Iris pigment epithelial cell (primary cell): Measurements from ENCODE around the gene SPDYE4.
"Not testable (repeated sequence)": the region's sequence is repeated elsewhere in the genome, so short reads cannot be mapped to it uniquely, and the experiment has no call there.

Experiments
- DNase-seq: peaks from one replicate; pipeline ENCODE4 v3.0.0-alpha.2; 2011; ENCODE audit warnings: low read depth

The SPDYE4 gene

GRCh38 chr17:8758137-8758596 is at the start of gene SPDYE4:
SPDYE4 (minus strand) TSS chr17:8758546; CDS start chr17:8758382, 164 bp downstream.
- no peak for DNase-seq

DNA sequence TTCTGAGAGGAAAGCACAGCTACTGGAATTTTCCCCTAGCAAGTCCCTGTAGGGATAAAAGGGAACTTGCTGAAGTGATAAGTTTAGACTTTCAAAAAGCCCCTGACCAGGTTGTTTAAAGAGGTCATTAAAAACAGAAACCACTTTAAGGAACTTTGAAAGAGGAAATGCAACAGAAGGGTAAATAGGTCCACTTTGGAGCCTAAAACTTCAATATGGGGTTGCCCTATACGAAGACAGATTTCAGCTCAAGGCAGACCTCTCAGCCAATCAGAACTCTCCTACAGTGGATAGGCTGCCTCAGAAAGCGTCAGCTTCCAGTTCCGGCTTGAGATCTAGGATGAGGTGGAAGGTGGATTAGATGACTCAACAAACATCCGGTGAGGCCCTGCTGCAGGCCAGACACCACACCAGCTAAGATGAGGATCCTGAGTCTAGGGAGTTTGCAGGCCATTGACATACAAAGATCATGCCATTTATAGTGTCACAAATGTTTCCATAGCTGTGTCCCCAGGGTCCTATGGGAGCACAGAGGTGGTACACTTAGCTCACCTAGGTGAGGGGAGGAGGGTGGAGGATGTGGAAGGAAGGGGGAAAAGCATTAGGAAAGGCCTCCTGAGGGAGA is 48.7 kb upstream of the SPDYE4 start:
- peak; percentile 79 for DNase-seq

DNA sequence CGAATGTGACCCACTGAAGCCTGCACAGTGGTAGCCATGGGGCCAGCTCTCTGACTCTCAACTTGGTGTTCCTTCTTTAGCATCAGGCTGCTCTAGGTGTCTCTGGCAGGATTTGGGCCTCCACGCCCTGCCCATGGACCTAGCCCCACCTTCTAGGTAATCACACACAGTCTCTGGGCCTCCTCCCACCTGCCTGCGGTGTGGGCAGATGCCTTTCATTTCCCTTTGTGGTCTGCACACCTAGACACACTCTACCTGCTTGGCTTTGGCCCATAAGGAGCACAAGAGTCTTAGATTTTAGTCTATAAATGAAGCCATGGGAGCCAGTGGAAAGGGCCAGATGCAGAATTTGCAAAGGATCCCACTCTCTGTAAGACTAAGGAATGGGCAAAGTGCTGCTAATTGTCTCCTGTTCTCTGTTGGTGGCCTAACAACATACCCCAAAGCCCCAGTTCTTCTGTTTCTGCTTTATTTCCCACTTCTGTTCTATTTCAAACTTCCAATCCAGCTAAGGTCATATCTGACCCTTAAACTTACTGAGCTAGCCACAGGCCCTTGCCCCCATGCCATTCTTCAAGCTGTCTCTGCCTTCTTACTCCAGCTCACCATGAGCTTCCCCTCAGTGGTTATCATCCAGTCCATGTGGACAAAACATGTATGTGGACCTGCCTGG is 48.0 kb upstream of the SPDYE4 start:
- DNase-seq: no peak

- DNase-seq: not testable (repeated sequence)
Observed at GRCh38 chr17:8805396-8805795, 47.0 kb upstream of the SPDYE4 start.

DNA sequence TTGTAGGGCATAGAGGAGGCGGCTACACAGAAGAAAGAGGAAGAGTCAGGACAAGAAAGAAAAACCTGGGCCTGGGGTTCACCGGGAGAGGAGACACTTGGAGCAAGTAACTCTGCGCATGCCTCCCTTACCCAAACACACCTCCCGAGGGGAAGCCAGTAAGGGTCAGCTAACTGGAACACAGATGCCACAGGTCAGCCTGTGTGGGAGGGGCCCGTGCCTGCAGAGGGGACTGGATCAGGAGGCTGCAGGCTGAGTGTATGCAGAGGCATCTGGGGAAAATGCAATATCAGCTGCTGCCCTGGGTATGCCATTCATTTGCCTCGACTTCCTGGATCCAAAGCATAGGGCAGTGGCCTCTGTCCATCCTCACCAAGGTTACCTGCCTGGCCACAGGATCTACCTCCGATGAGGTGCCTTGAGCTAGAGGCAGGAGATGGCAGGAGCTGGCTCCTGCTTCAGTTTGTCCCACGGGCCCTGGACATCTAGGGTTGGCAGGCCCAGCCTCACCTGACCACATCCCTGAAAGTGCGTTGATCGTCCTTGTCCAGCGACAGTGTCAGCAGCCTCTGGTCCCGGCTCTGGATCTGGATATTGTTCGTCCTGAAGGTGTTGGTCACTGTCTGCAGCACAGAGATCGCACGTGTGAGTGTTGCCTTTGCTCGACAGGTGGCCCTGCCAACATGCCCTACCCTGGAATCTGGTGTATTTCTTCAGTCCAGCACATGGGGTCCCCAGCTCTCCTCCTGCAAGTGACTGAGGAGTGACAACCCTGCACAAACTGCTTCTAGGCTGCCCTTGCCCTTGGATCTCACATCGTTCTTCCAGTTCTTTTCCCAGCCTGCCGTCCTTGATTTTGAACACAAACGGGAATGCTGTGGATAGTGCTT is 45.4 kb upstream of the SPDYE4 start:
- DNase-seq: no peak

DNA sequence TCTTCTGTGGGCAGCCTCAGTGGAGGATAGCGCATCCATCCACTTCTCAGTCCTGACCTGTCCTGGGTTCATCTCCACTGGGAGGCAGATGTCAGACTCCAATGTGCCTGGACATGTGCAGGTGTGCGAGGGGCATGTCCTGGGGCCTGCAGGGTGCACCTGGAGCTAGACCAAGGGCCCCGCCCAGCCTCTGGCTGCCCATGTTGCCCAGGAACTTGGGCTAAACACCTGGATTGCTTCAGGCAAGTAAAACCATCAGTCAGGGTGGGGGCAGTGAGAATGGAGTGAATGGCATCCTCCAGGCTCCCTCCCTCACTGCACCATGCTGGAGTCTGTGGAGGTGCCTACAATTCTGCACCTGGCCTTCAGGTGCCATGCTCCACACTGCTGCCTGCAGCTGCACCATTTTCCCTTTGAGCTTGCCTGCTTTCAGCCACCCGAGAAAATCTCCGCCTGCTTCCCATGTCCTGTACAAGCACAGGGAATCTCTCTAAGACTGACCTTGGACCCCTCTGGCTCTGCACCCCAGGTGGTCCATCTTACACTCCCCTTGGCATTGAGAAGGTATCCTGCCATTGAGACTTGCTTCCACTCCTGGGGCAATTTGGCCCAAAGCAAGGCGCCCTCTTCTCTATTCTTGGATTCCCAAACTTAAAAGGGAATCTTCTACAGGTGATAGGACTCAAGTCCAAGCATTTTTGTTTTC is 42.9 kb upstream of the SPDYE4 start:
- no peak for DNase-seq

DNA sequence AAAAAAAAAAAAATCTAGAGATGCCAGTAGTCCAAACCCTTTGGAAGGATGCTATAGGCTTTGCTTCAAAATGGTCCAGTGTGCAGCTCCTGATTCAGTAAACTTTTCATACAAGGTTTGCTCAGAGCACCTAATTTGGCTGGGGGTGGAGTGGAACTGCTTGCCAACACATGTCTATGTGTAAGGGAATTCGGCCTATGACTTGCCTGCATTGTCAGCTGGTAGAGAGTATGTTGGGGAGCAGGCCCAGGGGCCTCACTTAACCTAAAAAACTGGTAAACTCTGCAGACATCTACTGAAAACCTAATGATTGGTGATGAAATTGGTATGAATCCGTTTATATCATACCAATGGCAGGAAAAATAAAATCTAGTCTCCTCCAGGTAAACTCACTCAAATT is 42.3 kb upstream of the SPDYE4 start:
- no peak for DNase-seq

DNA sequence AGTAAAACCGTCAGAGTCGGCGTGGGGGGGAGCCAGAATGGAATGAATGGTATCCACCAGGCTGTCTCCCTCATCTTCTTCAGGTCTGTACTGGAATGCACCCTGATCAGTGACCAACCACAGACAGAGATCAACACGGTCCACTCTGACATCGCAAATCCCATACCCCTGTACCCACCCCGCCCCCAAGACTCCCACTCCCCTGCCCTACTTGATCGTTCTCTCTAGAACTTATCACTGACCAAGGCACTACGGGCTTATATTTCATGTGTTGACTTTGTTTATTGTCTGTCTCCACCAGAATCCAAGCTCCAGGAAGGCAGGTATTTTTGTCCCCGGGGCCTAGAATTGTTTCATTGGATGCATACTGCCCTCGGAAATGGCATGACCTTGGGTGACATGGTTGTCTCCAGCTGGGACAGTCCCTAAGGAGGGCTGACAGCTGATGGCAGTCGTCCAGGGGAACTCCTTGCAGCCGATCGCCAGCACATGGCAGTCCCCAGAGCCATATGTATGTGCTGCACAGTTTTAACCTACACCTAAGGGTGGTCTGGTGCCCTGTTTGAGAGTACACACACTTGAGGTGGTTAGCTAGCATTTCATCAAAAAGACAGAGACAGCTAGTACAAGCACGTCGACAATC is 41.3 kb upstream of the SPDYE4 start:
- DNase-seq: peak; percentile 9

GRCh38 chr17:8798846-8799569 is 40.7 kb upstream of the SPDYE4 start, which contains the start of gene MFSD6L:
MFSD6L (minus strand) TSS chr17:8799365; CDS start chr17:8799120, 245 bp downstream.
- DNase-seq: no peak

DNA sequence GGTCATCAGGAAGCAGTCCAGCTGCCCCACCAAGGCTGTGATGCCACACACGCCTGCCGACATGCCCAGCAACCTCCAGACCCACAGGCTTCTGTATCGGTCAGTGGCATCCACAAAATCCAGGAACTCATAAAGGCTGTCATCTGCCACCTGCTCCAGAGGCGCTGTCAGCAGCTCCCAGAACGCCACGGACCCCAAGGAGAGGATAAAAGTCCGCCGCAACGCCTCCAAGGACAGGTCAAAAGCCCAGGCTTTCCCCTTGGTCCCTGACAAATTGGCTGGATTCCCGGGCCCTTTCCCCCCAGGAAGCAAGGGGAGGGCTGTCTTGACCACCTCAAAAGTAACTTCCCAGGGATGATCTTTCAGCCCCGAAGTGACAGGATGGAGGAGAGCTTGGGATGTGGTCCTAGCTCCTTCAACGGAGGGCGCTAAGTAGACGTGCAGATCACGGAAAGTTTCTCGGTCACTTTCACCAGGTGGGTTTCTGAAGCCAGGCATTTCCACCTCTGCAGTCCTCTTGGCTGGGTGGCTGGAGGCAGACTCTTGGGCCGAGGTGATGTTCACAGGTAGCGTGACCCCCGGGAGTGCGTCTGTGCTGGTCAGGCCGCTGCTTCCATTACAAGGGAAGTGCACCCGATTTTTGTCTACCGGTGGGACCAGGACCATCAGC is 40.0 kb upstream of the SPDYE4 start:
- DNase-seq: no peak

GRCh38 chr17:8797621-8798175 is 39.4 kb upstream of the SPDYE4 start:
- no peak for DNase-seq

GRCh38 chr17:8794636-8795035 is 36.3 kb upstream of the SPDYE4 start:
- DNase-seq: peak; percentile 2

DNA sequence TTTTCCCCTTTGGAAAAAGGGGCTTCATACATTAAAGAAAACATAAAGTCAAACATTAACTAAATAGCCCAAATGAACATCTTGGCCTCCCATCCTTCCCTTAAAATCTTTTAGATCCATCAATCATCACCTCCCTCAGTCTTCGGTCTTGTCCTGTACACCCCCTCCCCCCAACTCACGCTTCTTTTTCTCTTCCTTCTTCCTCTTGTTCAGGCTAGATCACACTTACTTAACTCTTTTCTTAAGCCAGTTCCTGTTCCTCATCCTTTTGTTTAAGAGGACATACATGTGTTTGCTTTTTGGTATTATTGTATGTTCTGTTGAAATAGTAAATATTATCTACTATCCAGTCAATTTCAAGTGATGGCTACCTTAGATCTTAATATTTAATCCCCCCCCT is 35.3 kb upstream of the SPDYE4 start:
- DNase-seq: no peak

DNA sequence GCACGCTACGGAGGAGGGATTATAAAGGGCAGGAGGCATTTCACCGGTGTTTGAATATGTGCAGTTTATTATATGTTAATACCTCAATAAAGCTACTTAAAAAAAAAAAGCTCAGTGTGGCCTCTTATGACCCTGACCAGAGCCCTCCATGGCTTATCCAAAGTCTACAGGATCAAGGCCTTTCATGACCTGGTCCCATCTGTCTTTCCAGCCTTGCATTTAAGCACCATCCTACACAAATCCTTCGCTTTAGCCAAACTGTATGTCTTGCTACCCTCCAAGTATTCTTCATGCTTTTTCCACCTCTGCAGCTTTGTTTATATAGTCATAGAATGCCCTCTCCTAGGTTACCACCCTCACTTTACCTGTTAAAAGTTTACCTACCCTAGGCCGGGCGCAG is 34.3 kb upstream of the SPDYE4 start:
- no peak for DNase-seq

DNA sequence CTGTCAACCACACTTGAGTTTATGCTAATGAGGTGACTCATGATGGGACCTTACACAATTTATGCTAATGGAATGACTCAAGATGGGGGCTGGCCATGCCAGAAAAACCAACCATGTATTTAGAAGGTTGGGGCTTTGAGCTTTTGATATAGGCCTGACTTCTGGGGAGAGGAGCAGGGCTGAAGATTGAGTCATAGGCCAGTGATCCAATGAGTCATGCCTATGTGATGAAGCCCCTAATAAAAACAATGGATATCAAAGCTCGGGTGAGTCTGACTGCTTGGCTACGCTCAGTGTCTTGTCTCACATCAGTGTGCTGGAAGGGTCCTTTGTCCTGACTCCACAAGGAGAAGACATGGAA is 33.5 kb upstream of the SPDYE4 start:
- peak; percentile 85 for DNase-seq

DNA sequence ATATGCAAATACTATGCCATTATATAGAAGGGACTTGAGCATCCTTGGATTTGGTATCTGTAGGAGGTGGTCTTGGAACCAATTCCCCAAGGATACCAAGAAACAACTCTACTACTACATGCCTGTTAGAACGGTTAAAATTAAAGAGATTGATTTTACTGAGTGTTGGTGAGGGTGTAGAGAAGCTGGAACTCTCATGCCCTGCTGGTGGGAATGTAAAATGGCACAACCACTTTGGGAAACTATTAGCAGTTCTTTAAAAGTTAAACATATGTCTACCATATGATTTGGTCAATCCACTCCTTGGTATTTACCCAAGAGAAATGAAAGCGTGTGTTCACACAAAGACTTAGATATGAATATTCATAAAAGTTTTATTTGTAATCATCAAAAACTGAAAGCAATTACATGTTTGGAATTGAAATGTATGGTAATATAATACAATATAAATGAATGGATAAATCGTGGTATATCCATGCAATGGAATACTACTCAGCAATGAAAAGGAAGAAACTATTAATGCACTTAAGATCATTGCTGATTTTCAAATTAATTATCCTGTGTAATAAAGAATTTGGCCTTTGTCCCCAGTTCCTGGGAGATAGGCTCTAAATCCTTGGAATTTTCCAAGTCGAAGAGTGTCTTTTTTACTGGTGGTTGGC is 33.0 kb upstream of the SPDYE4 start:
- no peak for DNase-seq

- DNase-seq: no peak
Observed at GRCh38 chr17:8789743-8790142, 31.4 kb upstream of the SPDYE4 start.

DNA sequence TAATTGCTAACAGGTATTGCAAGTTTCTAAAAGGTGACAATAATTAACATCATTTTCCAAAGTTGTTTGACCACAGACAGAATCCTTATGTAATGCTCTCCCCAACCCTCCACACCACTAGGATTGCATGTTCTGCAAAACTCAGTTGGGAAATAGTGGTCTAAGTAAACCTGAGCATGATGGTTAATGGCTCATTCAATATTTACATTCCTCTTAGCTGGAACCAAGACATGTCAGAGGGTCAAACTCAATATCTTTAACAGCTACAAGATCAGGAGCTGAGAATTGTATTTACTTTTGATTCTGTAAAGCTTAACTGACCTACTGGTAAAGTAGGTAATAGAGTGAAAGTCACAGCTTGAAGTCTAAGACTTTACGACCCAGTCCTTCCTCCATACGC is 30.7 kb upstream of the SPDYE4 start:
- DNase-seq: peak; percentile 9
